DMS79 (cell line): Measurements from ENCODE around the gene CFAP107.
"Not testable (repeated sequence)": the region's sequence is repeated elsewhere in the genome, so short reads cannot be mapped to it uniquely, and the experiment has no call there.

Source experiments
- DNase-seq: peaks from one replicate; lab custom pipeline; 2025; lab: John Stamatoyannopoulos, UW

CFAP107 gene

DNA sequence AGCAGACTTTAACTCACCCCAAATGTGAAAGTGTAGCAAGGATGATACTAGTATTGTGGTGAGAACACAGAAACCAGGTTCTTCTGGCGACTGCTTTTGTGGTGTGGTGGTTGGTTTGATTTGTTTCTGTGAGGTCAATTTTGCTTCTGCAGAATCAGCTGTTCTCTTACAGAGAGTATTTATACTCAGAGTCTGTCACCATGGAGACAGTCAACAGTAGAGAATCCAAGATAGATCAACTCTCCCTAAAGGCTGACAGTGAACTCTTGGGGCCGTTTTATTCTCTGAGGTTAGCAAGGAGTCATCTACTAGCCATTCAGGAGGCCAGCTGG lies at the start of gene CFAP107:
TSS of gene CFAP107 (plus strand) at position 209 of the 332 bp plus-strand sequence. CDS start 231 bp downstream, outside the sequence.
- no peak for DNase-seq

GRCh38 chr1:12696658-12697057 lies 49.3 kb upstream of the CFAP107 start:
- DNase-seq: no peak

GRCh38 chr1:12697397-12697796 lies 48.6 kb upstream of the CFAP107 start:
- no peak for DNase-seq

GRCh38 chr1:12703821-12704451 lies 42.1 kb upstream of the CFAP107 start:
- no peak for DNase-seq

DNA sequence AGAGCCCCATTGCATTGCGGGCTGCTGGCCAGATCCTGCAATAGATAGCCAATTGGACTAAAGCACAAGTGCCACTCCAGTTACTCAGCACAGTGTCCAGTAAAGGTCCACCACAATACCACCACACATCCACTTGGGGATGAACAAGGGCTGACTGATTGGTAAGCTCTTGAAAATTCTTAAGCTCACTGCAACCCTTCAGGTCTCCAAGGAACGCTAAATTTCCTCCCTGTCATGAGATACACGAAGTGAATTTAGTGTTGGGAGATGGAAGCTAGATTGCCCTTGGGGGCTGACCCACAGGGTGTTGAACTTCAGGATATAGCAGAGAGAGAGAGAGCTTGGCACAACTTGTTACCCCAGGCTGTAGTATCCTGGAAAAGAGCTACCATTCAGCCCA lies 39.9 kb upstream of the CFAP107 start:
- no peak for DNase-seq

DNA sequence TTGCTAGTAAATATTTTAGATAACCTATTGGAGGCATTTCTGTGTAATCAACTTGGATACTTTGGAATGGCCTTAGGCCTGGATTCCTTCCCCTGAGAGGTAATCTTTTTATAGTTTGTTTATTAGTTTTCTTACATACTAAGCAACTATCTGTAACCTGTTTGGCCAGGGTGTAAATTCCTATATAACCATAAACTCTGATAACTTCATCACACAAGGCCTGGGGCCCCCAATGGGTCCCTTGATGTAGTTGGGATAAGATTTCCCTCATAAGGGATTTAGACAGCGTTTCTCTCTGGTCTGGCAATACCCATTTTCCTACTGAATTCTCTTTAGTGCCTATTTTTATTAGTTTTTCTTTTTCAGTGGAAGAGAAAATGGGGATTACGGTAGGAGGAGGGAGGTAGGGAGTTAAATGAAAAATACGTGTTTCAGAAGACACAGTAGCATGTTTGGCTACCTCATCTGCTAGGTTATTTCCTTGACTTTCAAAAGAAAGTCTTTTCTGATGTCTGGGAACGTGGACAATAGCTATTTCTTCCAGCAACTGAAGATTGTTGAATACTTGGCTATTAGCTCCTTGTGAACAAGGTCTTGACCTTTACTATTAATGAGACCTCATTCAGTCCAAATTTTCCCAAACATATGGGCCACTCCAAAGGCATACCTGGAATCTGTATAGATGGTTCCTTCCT lies 37.5 kb upstream of the CFAP107 start:
- DNase-seq: no peak

DNA sequence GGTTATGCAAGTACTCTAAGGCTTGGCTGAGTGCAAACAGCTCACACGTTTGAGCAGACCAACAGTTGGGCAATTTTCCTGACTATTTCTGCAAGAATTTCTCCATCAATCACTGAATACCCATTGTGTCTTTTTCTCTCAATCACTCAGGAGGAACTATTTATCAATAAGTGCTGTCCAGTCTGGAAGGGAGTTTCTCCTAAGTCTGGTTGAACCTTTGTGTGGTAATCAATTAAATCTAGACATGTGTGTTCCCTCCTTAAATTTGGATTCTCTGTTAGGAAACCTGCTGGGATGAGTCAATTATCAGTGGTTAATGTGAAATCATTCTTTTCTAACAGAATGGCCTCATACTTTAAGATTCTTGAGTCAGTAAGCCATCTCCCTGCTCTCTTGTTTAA lies 36.9 kb upstream of the CFAP107 start:
- no peak for DNase-seq

DNA sequence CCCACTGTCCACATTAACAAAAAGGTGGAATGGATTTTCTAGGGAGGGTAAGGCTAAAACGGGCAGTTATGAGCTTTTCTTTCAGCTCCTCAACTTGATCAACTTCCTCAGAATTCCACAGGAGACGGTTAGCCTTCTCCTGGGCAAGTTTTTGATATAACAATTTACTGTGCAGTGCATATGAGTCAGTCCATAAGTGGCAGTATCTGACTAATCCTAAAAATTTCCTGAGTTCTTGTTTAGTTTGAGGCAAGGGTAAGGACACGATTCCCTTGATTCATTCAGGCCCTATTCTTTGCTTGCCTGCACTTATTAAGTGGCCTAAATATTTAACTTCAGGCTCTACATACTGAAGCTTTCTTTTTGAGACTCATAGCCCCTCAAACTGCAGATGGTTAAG lies 36.3 kb upstream of the CFAP107 start:
- no peak for DNase-seq

GRCh38 chr1:12711536-12711935 lies 34.5 kb upstream of the CFAP107 start:
- DNase-seq: no peak

- DNase-seq: no peak
Measured at GRCh38 chr1:12712076-12712475, 33.9 kb upstream of the CFAP107 start.

GRCh38 chr1:12712929-12713328 lies 33.1 kb upstream of the CFAP107 start:
- DNase-seq: no peak

DNA sequence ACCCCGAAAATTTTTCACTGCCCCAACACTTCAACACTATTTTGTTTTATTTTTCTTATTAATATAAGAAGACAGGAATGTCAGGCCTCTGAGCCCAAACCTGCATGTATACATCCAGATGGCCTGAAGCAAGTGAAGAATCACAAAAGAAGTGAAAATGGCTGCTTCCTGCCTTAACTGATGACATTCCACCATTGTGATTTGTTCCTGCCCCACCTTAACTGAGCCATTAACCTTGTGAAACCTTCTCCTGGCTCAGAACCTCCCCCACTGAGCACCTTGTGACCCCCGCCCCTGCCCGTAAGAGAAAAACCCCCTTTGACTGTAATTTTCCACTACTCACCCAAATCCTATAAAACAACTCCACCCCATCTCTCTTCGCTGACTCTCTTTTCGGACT lies 32.3 kb upstream of the CFAP107 start:
- DNase-seq: not testable (repeated sequence)

DNA sequence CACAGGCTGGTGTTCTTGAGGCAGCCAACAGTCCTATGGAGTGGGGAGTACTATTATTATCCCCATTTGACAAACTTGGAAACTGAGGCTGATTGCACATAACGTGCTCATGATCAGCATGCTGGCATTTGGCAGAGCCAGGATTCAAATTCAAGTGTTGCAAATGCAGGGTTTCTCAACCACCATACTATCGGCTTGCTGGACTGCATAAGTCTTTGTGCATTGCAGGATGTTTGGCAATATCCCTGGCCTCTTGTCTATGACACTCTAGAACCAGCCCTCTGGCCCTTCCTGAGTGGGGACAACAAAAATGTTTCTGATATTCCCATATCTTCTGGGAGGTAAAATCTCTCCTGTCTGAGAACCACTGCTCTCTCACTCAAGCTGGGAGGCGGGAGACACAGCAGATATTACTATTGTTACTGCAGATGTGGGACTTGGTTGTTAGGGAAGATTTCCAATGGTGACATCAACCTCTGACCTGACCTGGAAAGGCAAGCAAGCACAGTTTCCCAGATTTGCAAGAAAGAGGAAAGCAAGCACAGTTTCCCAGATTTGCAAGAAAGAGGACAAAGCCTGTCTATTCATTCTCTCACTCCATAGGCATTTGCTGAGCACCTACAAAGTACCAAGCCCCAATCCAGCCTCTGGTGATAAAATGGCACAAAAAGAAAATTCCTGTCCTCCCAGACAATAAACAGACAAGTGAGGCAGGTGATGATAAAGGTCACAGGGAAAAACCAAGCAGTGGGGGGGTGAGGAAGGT lies 31.1 kb upstream of the CFAP107 start:
- DNase-seq: no peak

DNA sequence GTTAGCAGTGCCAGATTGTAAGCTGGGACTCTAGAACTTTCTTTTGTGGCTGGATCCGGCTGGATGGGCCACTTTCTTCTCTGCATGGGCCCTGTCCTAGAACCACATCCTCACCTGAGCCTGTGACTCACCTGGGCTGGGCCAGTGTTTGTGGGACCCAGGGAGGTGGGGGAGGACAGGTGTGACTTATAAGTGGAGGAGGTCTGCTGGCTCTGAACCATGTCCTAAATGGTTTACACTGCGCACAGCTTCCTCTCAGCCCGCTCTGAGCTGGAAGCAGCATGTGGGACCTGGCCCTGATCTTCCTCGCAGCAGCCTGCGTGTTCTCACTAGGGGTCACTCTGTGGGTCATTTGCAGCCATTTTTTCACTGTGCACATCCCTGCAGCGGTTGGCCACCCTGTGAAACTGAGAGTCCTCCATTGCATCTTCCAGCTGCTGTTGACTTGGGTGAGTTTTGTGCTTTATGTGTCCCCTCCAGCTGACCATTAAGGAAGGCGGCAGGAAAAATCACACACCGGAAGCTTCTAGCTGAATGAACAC lies 30.0 kb upstream of the CFAP107 start, which contains the start of gene AADACL3:
TSS of gene AADACL3 (plus strand) at position 215 of the 542 bp plus-strand sequence. CDS start at position 282, 67 bp downstream.
- no peak for DNase-seq

GRCh38 chr1:12717301-12717838 lies 28.6 kb upstream of the CFAP107 start:
- no peak for DNase-seq

DNA sequence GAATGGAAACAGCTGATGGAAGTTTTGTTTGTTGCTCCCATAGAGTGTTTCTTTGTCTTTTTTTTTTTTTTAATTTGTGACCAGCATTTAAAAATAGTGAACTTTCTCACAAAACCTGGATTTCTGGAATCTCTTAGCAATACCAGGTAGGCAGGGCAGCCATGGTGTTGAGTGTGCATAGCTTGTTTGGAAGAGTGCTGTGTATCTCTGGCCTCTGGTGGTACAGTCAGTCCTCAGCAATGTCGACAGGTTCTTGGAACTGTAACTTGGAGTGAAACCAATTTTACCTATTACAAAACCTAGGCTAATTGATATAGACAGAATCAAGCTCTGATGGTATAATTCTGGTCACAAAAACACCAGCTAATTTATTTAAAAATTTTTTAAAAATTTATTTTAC lies 23.4 kb upstream of the CFAP107 start:
- no peak for DNase-seq

- DNase-seq: no peak
Measured at GRCh38 chr1:12728391-12728790, 17.6 kb upstream of the CFAP107 start.

GRCh38 chr1:12730156-12730555 lies 15.8 kb upstream of the CFAP107 start:
- no peak for DNase-seq

- DNase-seq: not testable (repeated sequence)
Measured at GRCh38 chr1:12731084-12731483, 14.9 kb upstream of the CFAP107 start.

GRCh38 chr1:12734651-12735050 lies 11.3 kb upstream of the CFAP107 start:
- no peak for DNase-seq

DNA sequence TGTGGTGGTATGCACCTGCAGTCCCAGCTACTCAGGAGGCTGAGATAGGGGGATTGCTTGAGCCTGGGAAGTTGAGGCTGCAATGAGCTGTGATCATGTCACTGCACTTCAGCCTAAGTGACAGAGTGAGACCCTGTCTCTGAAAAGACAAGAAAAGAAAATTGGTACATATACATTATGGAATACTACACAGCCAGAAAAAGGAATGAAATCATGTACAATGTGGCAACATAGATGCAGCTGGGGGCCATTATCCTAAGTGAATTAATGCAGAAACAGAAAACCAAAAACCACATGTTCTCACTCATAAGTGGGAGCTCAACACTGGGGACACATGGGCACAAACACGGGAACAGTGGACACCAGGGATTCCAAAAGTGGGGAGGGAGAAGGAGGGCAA lies 7.1 kb upstream of the CFAP107 start:
- DNase-seq: no peak

GRCh38 chr1:12739613-12740012 lies 6.4 kb upstream of the CFAP107 start:
- DNase-seq: no peak

DNA sequence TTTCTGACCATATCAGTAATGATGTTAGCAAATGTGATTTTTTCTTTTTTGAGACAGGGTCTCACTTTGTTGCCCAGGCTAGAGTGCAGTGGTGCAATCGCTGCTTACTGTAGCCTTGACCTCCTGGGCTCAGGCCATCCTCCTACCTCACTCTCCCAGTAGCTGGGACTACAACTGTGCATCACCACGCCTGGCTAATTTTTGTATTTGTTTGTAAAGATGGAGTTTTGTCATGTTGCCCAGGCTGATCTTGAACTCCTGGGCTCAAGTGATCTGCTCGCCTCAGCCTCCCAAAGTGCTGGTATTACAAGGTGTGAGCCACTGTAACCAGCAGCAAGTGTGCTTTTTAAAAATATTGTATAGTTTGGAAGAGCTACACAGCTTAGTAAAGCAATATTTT lies 4.1 kb upstream of the CFAP107 start:
- DNase-seq: no peak
